ENCODE data around the gene HOXC12. TPM values are rescaled to one million over a fixed set of nuclear protein-coding genes. Genes with fewer than 3 reads are reported as not detected.

Gene HOXC12
- total RNA-seq, 1 donor = under 0.01 TPM

GRCh38 chr12:53988541-53989226 is 34.0 kb downstream of the HOXC12 start:
- H2AFZ ChIP-seq (ENCODE audit: low read length) = no peak overlapping the region
- peak overlapping the region; percentile 20 for H3K27ac ChIP-seq (ENCODE audit: low read depth, low read length)
- H3K4me3 ChIP-seq (ENCODE audit: insufficient read depth, low read length) = peak overlapping the region; percentile 68
- H3K4me2 ChIP-seq (ENCODE audit: insufficient read depth, low read length) = peak overlapping the region; percentile 99
- H3K36me3 ChIP-seq (ENCODE audit: insufficient read depth, low read length) = no peaks in the 10 kb centered on the region
- no peak for DNase-seq (ENCODE audit: insufficient read length, low spot score, missing footprints)
- H3K9me3 ChIP-seq (ENCODE audit: low read depth, low read length) = no peaks in the 10 kb centered on the region
- no peaks in the 10 kb centered on the region for H3K27me3 ChIP-seq (ENCODE audit: insufficient read depth, low read length)
- TF ChIP-seq, protein P1, sequence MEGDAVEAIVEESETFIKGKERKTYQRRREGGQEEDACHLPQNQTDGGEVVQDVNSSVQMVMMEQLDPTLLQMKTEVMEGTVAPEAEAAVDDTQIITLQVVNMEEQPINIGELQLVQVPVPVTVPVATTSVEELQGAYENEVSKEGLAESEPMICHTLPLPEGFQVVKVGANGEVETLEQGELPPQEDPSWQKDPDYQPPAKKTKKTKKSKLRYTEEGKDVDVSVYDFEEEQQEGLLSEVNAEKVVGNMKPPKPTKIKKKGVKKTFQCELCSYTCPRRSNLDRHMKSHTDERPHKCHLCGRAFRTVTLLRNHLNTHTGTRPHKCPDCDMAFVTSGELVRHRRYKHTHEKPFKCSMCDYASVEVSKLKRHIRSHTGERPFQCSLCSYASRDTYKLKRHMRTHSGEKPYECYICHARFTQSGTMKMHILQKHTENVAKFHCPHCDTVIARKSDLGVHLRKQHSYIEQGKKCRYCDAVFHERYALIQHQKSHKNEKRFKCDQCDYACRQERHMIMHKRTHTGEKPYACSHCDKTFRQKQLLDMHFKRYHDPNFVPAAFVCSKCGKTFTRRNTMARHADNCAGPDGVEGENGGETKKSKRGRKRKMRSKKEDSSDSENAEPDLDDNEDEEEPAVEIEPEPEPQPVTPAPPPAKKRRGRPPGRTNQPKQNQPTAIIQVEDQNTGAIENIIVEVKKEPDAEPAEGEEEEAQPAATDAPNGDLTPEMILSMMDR (IDR thresholded peaks at IDR 0.05; ENCODE audit: extremely low read depth, low read depth, low read length) = no peak
- H3K4me1 ChIP-seq (ENCODE audit: insufficient read depth, low read length) = peaks cover 54% of the 10 kb centered on the region
- peaks cover 87% of the 10 kb centered on the region for H3K79me2 ChIP-seq (ENCODE audit: insufficient read depth, low read length)
- H4K20me1 ChIP-seq (ENCODE audit: insufficient read depth, low read length) = peaks cover 27% of the 10 kb centered on the region

GRCh38 chr12:53989227-53990113 is 34.8 kb downstream of the HOXC12 start:
- TF ChIP-seq, protein P1 (IDR thresholded peaks at IDR 0.05; ENCODE audit: extremely low read depth, low read depth, low read length) = peak; percentile 56
- Histone ChIP-seq H3K79me2 (ENCODE audit: insufficient read depth, low read length) (peaks cover 95% of the 10 kb centered on the region), H3K9me3 (ENCODE audit: low read depth, low read length) (no peaks in the 10 kb centered on the region), H3K27me3 (ENCODE audit: insufficient read depth, low read length) (no peaks in the 10 kb centered on the region), H4K20me1 (ENCODE audit: insufficient read depth, low read length) (peaks cover 27% of the 10 kb centered on the region), H3K4me2 (ENCODE audit: insufficient read depth, low read length) (peak overlapping the region; percentile 99), H3K4me3 (ENCODE audit: insufficient read depth, low read length) (peak overlapping the region; percentile 68), H3K27ac (ENCODE audit: low read depth, low read length) (peak overlapping the region; percentile 20), H3K4me1 (ENCODE audit: insufficient read depth, low read length) (peaks cover 58% of the 10 kb centered on the region), H2AFZ (ENCODE audit: low read length) (peak overlapping the region; percentile 9), H3K36me3 (ENCODE audit: insufficient read depth, low read length) (no peaks in the 10 kb centered on the region)
- DNase-seq (ENCODE audit: insufficient read length, low spot score, missing footprints) = peak; percentile 92

DNA sequence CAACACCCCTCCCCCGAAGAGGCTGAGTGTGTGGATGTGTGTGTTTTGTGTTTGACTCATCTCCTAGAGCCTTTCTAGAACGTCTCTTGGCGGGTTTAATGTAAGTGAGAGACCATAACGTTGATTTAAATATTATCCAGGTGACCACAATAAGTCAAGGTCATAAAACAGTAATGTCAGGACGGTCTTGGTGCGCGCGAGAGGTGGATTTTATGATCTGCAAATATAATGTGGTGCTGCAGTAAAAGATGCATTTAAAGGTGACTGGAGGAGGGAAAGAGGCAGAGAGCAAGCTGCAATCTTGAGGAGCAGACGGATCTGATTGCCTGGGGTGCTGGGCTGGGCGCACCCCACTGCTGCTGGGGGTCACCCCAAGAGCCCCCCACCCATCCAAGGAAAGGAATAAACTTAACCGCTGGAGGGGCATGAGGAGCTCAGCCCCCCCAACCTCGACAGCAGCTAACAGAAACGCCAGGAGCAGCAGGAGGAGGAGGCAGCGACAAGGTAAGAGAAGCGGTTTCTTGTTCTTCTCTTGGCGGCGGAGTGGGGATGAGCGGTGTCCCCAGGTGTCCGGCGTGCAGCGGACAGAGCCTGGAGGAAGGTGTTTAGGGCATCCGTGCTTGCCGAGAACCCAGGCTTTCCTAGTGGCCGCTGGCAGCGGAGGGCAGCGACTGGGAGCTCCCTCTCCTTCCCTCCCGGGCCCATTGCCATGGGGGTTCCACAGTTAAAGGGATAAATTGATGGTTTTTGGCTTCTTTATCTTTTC is 35.8 kb downstream of the HOXC12 start:
- H3K4me2 ChIP-seq (ENCODE audit: insufficient read depth, low read length) = peak overlapping the region; percentile 99
- peaks cover 100% of the 10 kb centered on the region for H3K79me2 ChIP-seq (ENCODE audit: insufficient read depth, low read length)
- no peaks in the 10 kb centered on the region for H3K9me3 ChIP-seq (ENCODE audit: low read depth, low read length)
- no peaks in the 10 kb centered on the region for H3K27me3 ChIP-seq (ENCODE audit: insufficient read depth, low read length)
- peaks cover 27% of the 10 kb centered on the region for H4K20me1 ChIP-seq (ENCODE audit: insufficient read depth, low read length)
- peak overlapping the region; percentile 8 for H2AFZ ChIP-seq (ENCODE audit: low read length)
- no peak for DNase-seq (ENCODE audit: insufficient read length, low spot score, missing footprints)
- TF ChIP-seq, protein P1 (IDR thresholded peaks at IDR 0.05; ENCODE audit: extremely low read depth, low read depth, low read length) = no peak
- peaks cover 54% of the 10 kb centered on the region for H3K4me1 ChIP-seq (ENCODE audit: insufficient read depth, low read length)
- peak overlapping the region; percentile 67 for H3K27ac ChIP-seq (ENCODE audit: low read depth, low read length)
- no peaks in the 10 kb centered on the region for H3K36me3 ChIP-seq (ENCODE audit: insufficient read depth, low read length)
- peak overlapping the region; percentile 57 for H3K4me3 ChIP-seq (ENCODE audit: insufficient read depth, low read length)
